Inflammatory macrophage treated with lipopolysaccharide for 1 hour (primary cell): ENCODE data around the gene HDAC11.
"Not testable (repeated sequence)": the region's sequence is repeated elsewhere in the genome, so short reads cannot be mapped to it uniquely, and the experiment has no call there.

Experiments used
- DNase-seq, 2 donors: peaks; one replicate each; pipeline ENCODE4 v3.0.0-alpha.2; 2020 to 2022

The HDAC11 gene

DNA sequence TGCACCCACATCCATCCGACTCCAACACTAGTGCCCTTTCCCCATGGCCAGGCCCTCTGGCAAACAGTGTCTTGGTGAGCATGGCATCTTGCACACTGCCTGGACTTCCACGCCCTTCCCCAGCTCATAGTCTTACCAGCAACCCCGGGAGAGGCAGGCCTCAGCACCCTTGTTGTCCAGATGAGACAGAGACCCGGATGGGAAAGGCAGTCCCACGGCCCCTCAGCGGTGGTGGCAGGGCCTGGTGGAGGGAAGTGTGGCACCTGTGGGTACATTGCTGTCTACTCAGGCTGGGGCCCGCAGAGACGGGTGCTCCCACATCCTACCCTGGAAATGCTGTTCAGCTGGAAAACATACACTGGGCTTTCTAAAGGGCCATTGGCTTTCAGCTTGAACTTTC lies 28.4 kb downstream of the HDAC11 start:
- DNase-seq, result no peak

DNA sequence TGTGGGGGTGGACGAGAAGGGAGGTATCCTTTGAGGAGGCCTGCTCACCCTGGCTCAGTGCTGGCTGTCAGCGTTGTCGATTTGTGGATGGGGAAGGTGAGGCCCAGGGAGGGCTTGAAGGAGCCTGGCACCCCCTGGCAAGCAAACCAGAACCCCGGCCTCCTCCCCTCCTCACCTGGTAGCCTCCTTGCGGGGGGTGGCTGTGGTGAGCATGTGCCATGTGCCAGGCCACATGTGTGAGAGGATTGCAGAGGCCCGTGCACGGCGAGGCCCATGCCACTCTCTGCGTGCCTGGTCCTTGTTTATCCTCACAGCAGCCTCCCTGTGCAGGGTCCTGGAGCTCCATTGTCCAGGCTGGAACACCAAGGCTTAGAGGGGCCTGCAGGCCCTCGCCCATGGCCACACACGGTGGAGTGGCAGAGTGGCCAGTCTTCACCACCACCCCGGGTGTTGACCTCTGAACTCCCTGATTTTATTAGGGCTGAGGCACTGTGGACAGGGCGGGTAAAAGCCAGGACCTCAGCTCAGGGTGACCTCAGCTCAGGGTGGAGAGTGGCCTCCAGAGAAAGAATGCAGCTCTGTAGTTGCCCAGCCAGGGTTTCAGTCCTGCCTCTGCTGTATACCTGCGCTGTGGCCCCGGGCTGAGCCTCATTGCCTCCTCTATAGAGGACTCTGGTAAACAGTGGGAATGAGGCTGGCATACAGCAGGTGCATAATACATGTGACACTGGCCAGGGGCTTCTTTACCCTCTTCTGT lies 29.1 kb downstream of the HDAC11 start:
- DNase-seq, result no peak

- DNase-seq, result no peak
Measured at GRCh38 chr3:13509816-13510192, 29.7 kb downstream of the HDAC11 start.

DNA sequence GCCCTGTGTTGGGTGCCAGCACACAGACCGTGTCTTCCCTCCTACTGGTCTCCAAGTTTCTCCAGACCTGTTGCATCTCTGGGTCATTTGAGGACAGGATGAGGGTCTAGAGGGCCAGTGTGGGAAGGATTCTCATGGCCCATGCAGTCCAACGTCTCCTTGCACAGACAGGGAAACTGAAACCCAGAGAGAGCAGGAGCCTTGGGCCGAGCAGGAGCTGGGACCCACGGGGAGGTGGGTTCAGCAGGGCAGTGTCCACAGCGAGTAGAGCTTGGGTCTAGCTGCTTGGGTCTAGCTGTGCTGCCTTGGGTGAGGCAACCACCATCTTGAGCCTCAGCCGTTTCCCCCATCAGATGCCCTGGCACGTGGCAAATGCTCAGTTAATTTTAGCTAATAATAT lies 32.3 kb downstream of the HDAC11 start:
- no peak for DNase-seq

DNA sequence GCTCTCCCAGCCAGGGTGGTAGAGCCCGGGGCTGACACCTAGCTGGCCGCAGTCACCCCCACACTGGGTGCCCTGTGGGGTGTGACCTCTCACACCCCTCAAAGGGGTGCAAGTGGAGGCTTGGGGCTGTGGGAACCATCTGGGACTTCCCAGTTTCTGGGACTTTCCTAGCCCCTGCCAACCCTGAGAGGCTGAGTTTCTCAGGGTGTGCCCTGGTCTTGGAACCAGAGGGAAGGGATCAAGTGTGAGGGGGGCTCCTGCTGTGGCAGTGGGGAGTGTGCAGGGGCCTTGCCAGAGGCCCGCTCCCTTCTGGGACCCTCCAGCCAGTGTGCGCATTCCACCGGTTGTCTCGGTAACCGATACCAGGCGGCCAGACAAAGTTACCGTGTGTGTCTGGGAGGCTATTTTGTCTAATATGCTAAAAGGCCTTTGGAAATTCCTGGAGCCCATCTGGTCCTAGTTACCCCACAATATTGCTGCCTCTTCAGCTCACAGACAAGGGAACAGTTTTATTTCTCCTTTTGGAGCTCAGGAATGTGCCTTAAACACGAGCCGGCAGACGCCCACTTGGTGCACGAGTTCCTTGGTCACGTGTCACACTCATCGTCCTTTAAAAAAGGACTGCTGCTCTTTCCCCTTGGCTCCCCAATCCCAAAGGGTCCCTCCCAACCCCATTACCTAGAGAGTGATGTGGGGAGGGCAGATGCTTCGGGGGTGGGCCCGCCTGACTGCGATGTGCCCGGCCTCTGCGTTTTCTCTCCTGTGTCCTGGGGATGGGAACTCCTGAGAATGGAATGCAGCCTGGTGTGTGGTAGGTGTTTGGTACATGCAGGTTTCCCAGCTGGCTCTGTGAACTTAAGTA lies 33.2 kb downstream of the HDAC11 start:
- DNase-seq, result peak in 1 of 2 donors; percentile 31

DNA sequence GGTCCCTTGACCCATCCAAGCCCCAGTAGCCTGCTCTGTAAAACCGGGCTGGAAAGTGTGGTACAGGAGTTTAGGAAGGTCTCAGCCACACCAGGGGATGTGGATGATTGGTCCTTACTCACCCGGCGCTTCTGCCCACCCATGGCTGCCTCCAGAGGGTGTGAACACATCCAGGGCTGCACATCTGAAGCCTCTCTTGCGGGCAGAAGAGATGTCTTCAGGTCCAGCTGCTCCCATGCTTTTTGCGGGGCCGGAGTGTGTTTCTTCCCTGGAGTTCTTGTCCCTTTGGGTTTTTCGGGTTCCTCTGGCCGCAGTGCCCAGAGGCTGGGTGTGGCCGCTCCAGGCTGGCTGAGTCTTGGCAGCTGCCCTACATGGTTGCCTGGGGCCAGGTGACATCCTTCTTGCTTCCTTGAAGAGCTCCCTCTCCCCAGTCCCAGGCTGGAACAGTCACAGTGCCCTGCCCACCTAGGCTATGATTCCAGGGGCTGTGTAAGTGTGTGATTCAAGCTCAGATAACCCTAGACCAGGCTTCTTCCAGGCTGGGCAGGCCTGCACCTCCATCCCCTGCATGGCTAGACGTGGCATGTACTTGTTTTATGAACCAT lies 33.9 kb downstream of the HDAC11 start:
- DNase-seq, result no peak

GRCh38 chr3:13514639-13515435 lies 34.7 kb downstream of the HDAC11 start:
- no peak for DNase-seq

DNA sequence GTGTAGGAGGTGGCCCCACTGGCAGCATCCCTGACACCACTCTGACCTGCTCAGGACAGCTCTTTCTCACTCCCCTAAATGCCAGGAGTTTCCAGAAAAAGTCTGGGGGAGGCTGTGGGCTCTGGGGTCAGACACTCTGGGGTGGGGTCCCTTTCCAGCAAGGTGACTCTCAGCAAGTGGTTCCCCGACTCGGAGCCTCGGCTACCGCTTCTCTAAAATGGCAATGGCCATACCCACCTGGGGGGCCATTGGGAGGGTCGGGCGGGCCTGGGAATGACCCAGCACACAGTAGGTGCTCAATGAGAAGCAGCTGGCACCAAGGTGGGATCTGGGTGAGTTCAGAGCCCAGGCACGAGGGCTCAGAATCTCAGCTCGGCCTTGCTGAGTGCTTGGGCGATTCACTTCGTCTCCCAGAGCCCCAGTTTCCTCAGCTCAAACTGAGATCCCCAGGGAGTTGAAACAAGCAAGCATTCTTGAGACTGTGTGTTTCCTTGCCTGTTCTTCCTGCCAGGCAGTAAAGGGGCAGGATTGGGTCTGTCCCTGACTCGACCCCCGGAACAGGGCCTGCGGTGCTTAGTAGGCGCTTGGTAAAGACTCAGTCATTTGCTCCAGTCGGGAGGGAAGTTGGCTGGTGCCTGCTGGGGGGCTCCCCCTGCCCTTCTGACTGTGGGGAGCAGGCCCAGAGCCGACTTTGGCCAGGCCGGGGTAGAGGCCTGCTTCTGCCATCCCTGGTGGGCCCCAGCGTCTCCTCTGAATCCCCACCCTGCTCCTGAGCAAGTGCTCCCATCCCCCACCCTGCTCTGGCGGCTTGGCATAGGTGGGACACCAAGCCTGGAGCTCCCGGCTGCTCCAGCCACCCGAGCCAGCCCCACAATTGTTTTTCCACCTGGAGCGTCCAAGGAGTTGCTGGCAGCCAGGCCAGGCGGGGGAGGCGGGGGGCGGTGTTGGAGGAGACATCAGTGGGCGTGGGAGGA lies 36.0 kb downstream of the HDAC11 start:
- no peak for DNase-seq

DNA sequence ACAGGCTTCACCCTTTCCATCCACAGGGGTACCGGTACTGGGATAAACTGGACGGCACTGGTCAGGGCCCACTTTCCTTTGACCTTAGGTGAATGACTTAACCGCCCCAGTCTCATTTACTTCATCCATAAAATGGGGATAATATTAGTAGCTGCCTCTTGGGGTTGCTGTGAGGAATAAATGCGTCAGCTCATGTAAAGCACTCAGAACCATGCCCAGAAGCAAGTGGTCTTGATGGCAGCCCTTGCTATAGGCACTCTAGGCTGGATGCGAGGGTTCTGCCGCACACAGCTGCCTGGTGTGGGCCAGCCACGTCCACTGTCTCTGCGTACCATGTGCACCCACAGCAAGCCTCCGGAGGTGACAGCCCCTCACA lies 36.6 kb downstream of the HDAC11 start:
- DNase-seq, result no peak

- DNase-seq, result no peak
Measured at GRCh38 chr3:13517253-13517977, 37.3 kb downstream of the HDAC11 start.

DNA sequence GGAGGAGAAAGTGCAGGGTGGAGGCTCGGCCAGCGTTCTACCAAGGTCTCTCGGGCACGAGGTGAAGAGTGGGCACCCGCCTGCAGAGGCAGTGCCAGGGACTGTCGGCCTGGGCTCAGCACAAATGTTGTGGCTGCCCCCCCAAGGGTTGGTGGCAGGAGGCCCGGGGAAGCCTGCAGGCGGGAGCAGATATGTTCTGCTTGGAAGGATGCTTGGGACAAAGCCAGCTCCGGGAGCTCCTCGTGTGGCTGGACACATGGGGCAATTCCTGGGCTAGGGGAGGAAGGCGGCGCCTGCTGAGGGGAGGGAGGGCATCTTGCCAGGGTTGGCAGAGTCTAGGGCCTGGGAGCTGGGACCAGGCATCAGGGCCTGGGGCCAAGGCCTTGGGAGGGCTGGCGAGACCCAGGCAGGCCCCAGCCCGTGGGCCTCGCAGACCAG lies 38.4 kb downstream of the HDAC11 start:
- DNase-seq, result no peak

GRCh38 chr3:13519006-13519791 lies 39.1 kb downstream of the HDAC11 start:
- DNase-seq, result no peak

GRCh38 chr3:13520326-13520880 lies 40.3 kb downstream of the HDAC11 start:
- no peak for DNase-seq

- DNase-seq, result no peak
Measured at GRCh38 chr3:13521309-13521708, 41.2 kb downstream of the HDAC11 start.

- DNase-seq, result not testable (repeated sequence)
Measured at GRCh38 chr3:13521749-13522148, 41.6 kb downstream of the HDAC11 start.

DNA sequence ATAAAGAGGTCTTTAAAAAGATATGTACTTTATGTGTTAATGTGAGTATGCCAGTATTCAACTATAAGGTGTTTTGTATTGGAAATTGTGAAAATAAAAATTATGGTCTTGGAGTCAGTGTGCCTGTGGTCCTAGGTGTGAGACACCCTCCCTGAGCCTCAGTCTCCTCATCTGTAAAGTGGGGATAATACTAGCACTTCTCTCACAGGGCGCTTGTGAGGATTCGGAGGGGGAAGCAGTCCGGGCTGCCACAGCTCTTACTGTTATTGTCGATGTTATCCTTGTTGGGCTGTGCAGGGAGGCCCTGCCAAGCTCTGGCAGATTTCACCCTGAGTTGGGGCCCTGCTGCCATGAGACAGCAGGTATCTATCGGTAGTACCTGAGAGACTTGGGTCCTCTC lies 42.1 kb downstream of the HDAC11 start:
- no peak for DNase-seq

DNA sequence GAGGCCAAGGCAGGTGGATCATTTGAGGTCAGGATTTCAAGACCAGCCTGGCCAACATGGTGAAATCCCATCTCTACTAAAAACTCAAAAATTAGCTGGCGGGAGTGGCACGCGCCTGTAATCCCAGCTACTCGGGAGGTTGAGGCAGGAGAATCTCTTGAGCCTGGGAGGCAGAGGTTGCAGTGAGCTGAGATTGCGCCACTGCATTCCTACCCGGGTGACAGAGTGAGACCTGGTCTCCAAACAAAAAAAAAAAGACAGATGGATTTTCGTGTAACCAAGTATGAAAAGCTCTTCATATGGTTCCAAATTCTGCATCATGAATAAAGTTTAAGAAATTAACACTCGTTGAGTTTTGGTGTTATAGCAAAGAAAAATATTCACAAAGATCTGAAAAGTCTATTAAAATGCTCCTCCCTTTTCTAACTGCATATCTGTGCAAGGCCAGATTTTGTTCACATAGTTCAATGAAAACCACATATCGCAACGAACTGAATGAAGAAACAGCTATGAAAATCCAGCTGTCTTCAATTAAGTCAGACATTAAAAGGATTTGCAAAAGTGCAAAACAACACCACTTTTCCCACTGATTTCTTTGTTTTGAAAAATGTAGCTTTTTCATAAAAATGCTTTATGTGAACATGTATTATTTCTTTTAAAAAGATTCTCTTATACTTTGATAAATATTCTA lies 45.0 kb downstream of the HDAC11 start:
- no peak for DNase-seq

DNA sequence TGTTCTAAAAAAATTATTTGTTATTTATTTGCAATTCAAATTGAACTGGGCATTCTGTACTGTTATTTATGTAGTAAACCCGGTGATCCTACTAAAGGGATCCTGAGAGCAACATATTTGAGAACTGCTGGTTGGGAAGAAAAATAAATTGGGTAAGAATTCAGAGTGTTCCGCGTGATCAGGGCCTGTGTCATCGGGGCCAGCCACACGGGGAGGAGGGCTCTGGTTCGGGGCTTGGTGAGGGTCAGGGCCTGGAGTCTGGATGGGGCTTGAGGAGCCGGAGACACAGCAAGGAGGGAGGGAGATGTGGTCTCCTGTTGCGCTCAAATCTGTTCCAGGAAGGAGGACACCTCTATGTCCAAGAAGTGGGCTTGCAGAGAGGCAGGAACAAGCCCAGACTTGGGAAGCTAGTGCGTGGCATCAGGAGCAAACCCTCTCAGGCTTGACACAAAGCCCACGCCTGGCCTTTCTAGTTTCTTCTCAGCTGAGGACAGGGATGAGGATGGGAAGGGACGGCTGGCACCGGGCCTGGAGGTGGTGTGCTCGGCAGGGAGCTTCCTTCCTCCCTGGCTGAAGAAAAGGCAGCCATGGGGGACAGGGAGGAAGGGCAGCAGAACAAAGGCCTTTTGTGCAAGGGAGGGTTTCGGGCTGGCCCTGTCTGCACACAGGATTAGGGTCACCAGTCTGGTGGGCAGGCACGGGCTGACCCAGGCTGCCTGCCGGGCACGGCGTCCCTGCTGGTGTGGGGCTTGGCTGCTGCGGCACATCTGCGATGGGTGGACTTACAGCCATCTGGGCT lies 45.9 kb downstream of the HDAC11 start:
- DNase-seq, result no peak

GRCh38 chr3:13526626-13526949 lies 46.5 kb downstream of the HDAC11 start:
- DNase-seq, result no peak
